GM19467 (cell line): ENCODE results near the gene CYSLTR2.
"Not testable (repeated sequence)": the region's sequence is repeated elsewhere in the genome, so short reads cannot be mapped to it uniquely, and the experiment has no call there.

Source experiments
- ATAC-seq: cut with Tn5 transposase; IDR thresholded peaks from one replicate; pipeline ENCODE4 v1.9.1; 2021; ENCODE audit warnings: mild to moderate bottlenecking, moderate library complexity; ENCODE audit not compliant: unreplicated experiment

Gene CYSLTR2

GRCh38 chr13:48644141-48644540 lies 9.6 kb upstream of the CYSLTR2 start:
- no peak for ATAC-seq

GRCh38 chr13:48644951-48645350 lies 8.8 kb upstream of the CYSLTR2 start:
- ATAC-seq = no peak

GRCh38 chr13:48645845-48646244 lies 7.9 kb upstream of the CYSLTR2 start:
- ATAC-seq = no peak

- ATAC-seq = no peak
These were observed 6.9 kb upstream of the CYSLTR2 start for GRCh38 chr13:48646791-48647190.

GRCh38 chr13:48647625-48648024 lies 6.1 kb upstream of the CYSLTR2 start:
- ATAC-seq = no peak

- ATAC-seq = no peak
These were observed 5.3 kb upstream of the CYSLTR2 start for GRCh38 chr13:48648446-48648845.

- ATAC-seq = no peak
These were observed 768 bp upstream of the CYSLTR2 start for GRCh38 chr13:48652851-48653471.

GRCh38 chr13:48654511-48654910 lies 782 bp downstream of the CYSLTR2 start:
- ATAC-seq = no peak

GRCh38 chr13:48655291-48655690 lies 1.6 kb downstream of the CYSLTR2 start:
- ATAC-seq = no peak

- ATAC-seq = no peak
These were observed 2.9 kb downstream of the CYSLTR2 start for GRCh38 chr13:48656608-48657007.

- ATAC-seq = no peak
These were observed 6.8 kb downstream of the CYSLTR2 start for GRCh38 chr13:48660361-48661076.

- no peak for ATAC-seq
These were observed 7.4 kb downstream of the CYSLTR2 start for GRCh38 chr13:48661107-48661506.

GRCh38 chr13:48662226-48662625 lies 8.5 kb downstream of the CYSLTR2 start:
- ATAC-seq = no peak

- ATAC-seq = no peak
These were observed 13.4 kb downstream of the CYSLTR2 start for GRCh38 chr13:48667136-48667535.

- ATAC-seq = not testable (repeated sequence)
These were observed 17.7 kb downstream of the CYSLTR2 start for GRCh38 chr13:48671421-48671820.

- ATAC-seq = no peak
These were observed 21.5 kb downstream of the CYSLTR2 start for GRCh38 chr13:48675247-48675646.

- ATAC-seq = no peak
These were observed 24.6 kb downstream of the CYSLTR2 start for GRCh38 chr13:48678316-48678715.

GRCh38 chr13:48679941-48680680 lies 26.4 kb downstream of the CYSLTR2 start:
- no peak for ATAC-seq

GRCh38 chr13:48680756-48681392 lies 27.1 kb downstream of the CYSLTR2 start:
- no peak for ATAC-seq

- ATAC-seq = no peak
These were observed 28.2 kb downstream of the CYSLTR2 start for GRCh38 chr13:48681905-48682304.

- ATAC-seq = no peak
These were observed 28.7 kb downstream of the CYSLTR2 start for GRCh38 chr13:48682436-48682835.
